Astrocyte of the cerebellum (primary cell): Measurements from ENCODE around the gene C16orf92.

Experiments used
- DNase-seq: peaks from one replicate; pipeline ENCODE4 v3.0.0-alpha.2; 2011; ENCODE audit warnings: low read depth
- H3K4me3 ChIP-seq: 2 replicates; pipeline ENCODE4 v1.5.1; 2011; ENCODE audit warnings: mild to moderate bottlenecking, low read depth, low read length, moderate library complexity
- CTCF ChIP-seq: IDR thresholded peaks from 2 replicates; pipeline ENCODE4 v1.5.1; 2012; ENCODE audit warnings: low read length, low read depth, moderate library complexity, mild to moderate bottlenecking; ENCODE audit errors: missing control alignments
- in situ Hi-C: cut with HindIII; loops from 2 replicates; pipeline ENCODE4 v1.10.0; 2017; ENCODE audit warnings: low sequenced_read_pairs

C16orf92 gene

DNA sequence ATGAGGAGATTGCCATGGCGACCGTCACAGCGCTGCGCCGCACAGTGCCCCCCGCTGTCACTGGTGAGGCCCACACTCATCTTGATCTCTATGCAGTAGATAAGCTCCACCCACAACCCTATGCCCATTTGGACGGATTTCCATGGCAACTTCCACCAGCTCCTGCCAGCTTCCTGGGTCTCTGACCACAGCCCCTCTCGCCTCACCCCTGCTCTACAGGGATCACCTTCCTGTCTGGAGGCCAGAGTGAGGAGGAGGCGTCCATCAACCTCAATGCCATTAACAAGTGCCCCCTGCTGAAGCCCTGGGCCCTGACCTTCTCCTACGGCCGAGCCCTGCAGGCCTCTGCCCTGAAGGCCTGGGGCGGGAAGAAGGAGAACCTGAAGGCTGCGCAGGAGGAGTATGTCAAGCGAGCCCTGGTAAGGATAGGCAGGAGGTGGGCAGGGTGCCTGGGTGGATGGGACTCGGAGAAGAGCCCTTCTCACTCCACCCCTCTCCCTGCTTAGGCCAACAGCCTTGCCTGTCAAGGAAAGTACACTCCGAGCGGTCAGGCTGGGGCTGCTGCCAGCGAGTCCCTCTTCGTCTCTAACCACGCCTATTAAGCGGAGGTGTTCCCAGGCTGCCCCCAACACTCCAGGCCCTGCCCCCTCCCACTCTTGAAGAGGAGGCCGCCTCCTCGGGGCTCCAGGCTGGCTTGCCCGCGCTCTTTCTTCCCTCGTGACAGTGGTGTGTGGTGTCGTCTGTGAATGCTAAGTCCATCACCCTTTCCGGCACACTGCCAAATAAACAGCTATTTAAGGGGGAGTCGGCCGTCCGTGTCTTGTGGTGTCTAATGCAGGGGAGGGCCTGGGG lies 46.8 kb downstream of the C16orf92 start:
- no peak for TF ChIP-seq CTCF
- DNase-seq = no peak
- in situ Hi-C loops = loop anchor here (10.0 kb wide), 1 partner anchor 325 kb away; the partner anchor contains the start of gene ZNF48
- H3K4me3 ChIP-seq = no peak overlapping the region

DNA sequence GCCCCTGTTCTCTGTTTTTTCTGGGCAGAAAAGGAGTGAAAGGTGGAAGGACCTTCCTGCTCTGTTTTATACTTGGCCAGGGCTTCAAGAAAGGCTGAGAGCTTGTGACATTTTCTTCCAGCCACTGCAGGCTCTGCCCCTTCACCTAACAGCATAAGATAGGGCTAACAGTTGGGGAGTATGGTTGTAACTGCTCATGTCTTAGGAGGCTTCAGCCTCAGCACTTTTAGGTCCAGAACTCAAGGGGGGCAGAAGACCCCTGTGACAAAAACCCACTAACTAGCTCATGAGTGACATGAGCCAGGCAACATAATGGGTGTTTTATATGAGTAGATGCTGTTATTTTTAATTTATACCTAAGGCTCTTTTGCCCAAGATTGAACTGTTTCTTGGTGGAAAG lies 47.5 kb downstream of the C16orf92 start:
- no peak for DNase-seq
- in situ Hi-C loops = loop anchor here (10.0 kb wide), 1 partner anchor 324 kb away; the partner anchor contains the start of gene ZNF48
- H3K4me3 ChIP-seq = no peak overlapping the region
- no peak for TF ChIP-seq CTCF
